Measurements from ENCODE around the gene AATK. TPM values are rescaled to one million over a fixed set of nuclear protein-coding genes. Genes with fewer than 3 reads are reported as not detected.

The AATK gene
- total RNA-seq, 1 donor from 2014 or later = 0.42 TPM

- no peaks in the 10 kb centered on the region for H3K36me3 Mint-ChIP-seq (ENCODE audit: low read depth)
- intact Hi-C loops (cut with micrococcal nuclease) = loop anchor here (1.0 to 2.0 kb wide), 3 partner anchors 77 to 435 kb away; no protein-coding TSS in a partner anchor
- H3K27me3 Mint-ChIP-seq = peaks cover 10% of the 10 kb centered on the region
- H3K4me1 Mint-ChIP-seq = peaks cover 3% of the 10 kb centered on the region
- ChIA-PET POLR2A (no interaction called here), CTCF (interaction anchor here (0.6 to 2.0 kb wide), 10 partner anchors 10 to 709 kb away, joined by 3 to 12 read pairs (median 5); no protein-coding TSS in a partner anchor)
- H3K9me3 Mint-ChIP-seq = no peaks in the 10 kb centered on the region
- peak; percentile 84 for DNase-seq
- ATAC-seq (ENCODE audit: low read depth) = peak; percentile 100
- TF ChIP-seq CTCF (IDR thresholded peaks at IDR 0.05) = peak; percentile 91
- H3K4me3 Mint-ChIP-seq = no peak overlapping the region
- no peak overlapping the region for H3K27ac Mint-ChIP-seq
These were observed 64.3 kb downstream of the AATK start for GRCh38 chr17:81101614-81102306.

- Mint-ChIP-seq H3K4me3 (no peak overlapping the region), H3K36me3 (ENCODE audit: low read depth) (no peaks in the 10 kb centered on the region), H3K27me3 (peaks cover 12% of the 10 kb centered on the region), H3K27ac (no peak overlapping the region), H3K4me1 (peaks cover 3% of the 10 kb centered on the region), H3K9me3 (no peaks in the 10 kb centered on the region)
- DNase-seq = no peak
- CTCF ChIA-PET = interaction anchor here (1.0 kb wide), 1 partner anchor 77 kb away, joined by 3 read pairs; no protein-coding TSS in a partner anchor
- no peak for ATAC-seq (ENCODE audit: low read depth)
- no peak for TF ChIP-seq CTCF (IDR thresholded peaks at IDR 0.05)
- POLR2A ChIA-PET = no interaction called here
- intact Hi-C loops (cut with micrococcal nuclease) = loop anchor here (1.0 to 2.0 kb wide), 3 partner anchors 76 to 436 kb away; no protein-coding TSS in a partner anchor
These were observed 65.4 kb downstream of the AATK start for GRCh38 chr17:81100668-81101067.

GRCh38 chr17:81099888-81100287 is 66.1 kb downstream of the AATK start:
- Mint-ChIP-seq H3K36me3 (ENCODE audit: low read depth) (no peaks in the 10 kb centered on the region), H3K4me1 (peaks cover 4% of the 10 kb centered on the region), H3K4me3 (no peak overlapping the region), H3K27ac (no peak overlapping the region), H3K27me3 (peaks cover 12% of the 10 kb centered on the region), H3K9me3 (no peaks in the 10 kb centered on the region)
- no peak for DNase-seq
- ChIA-PET CTCF (interaction anchor here (1.0 to 2.3 kb wide), 2 partner anchors 76 to 111 kb away, joined by 3 to 7 read pairs; no protein-coding TSS in a partner anchor), POLR2A (no interaction called here)
- no peak for ATAC-seq (ENCODE audit: low read depth)
- no peak for TF ChIP-seq CTCF (IDR thresholded peaks at IDR 0.05)
- intact Hi-C loops (cut with micrococcal nuclease) = loop anchor here (2.0 kb wide), 1 partner anchor 437 kb away; no protein-coding TSS in a partner anchor

- Mint-ChIP-seq H3K36me3 (ENCODE audit: low read depth) (no peaks in the 10 kb centered on the region), H3K9me3 (no peaks in the 10 kb centered on the region), H3K4me1 (peaks cover 4% of the 10 kb centered on the region), H3K27ac (no peak overlapping the region), H3K4me3 (no peak overlapping the region), H3K27me3 (peaks cover 12% of the 10 kb centered on the region)
- DNase-seq (no peak), ATAC-seq (ENCODE audit: low read depth) (no peak)
- POLR2A ChIA-PET = interaction anchor here (0.6 kb wide), 1 partner anchor 77 kb away, joined by 4 read pairs; no protein-coding TSS in a partner anchor
- CTCF ChIA-PET = interaction anchor here (1.1 to 2.3 kb wide), 2 partner anchors 109 to 671 kb away, joined by 3 to 7 read pairs; no protein-coding TSS in a partner anchor
- intact Hi-C loops (cut with micrococcal nuclease) = loop anchor here (1.0 kb wide), 1 partner anchor 75 kb away; no protein-coding TSS in a partner anchor
- TF ChIP-seq CTCF (IDR thresholded peaks at IDR 0.05) = no peak
These were observed 68.1 kb downstream of the AATK start for GRCh38 chr17:81097943-81098308.
